Sigmoid colon (tissue), 4 donors: ENCODE measurements around the gene PROSER3.

Experiments
- CTCF ChIP-seq, 4 experiments: fragments of 450-650 bp in 3 of 4; fragments of 200-600 bp in 1 of 4; IDR thresholded peaks; one replicate each; pipeline ENCODE4 v1.5.1; 2016 to 2019; ENCODE audit warnings: antibody characterized with exemption in 4 of 4, mild to moderate bottlenecking in 3 of 4, moderate library complexity in 2 of 4
- EP300 ChIP-seq, 4 donors: sonication (generic); formaldehyde crosslinking; IDR thresholded peaks; one replicate each; pipeline ENCODE4 v1.6.1; 2017; ENCODE audit warnings: antibody characterized with exemption in 4 of 4
- POLR2A ChIP-seq, 2 donors: fragments of 450-650 bp; IDR thresholded peaks; one replicate each; pipeline ENCODE4 v1.6.1; 2016; ENCODE audit warnings: antibody characterized with exemption in 2 of 2, mild to moderate bottlenecking in 2 of 2, moderate library complexity in 2 of 2

- no peak for TF ChIP-seq CTCF (IDR thresholded peaks at IDR 0.05)
- TF ChIP-seq POLR2A (IDR thresholded peaks at IDR 0.05) = no peak
- no peak for TF ChIP-seq EP300 (IDR thresholded peaks at IDR 0.05)
These were observed 17.9 kb upstream of the PROSER3 start for GRCh38 chr19:35740108-35740422.
